ENCODE results near the gene TMEM198. TPM values are rescaled to one million over a fixed set of nuclear protein-coding genes. Genes with fewer than 3 reads are reported as not detected.

Gene TMEM198
- total and polyA plus RNA-seq, 9 of the 15 experiments (the other 6 are each of a cell fraction or from before 2014, with no cell fraction given), result 0.03 to 3.8 (median 1.0) TPM

DNA sequence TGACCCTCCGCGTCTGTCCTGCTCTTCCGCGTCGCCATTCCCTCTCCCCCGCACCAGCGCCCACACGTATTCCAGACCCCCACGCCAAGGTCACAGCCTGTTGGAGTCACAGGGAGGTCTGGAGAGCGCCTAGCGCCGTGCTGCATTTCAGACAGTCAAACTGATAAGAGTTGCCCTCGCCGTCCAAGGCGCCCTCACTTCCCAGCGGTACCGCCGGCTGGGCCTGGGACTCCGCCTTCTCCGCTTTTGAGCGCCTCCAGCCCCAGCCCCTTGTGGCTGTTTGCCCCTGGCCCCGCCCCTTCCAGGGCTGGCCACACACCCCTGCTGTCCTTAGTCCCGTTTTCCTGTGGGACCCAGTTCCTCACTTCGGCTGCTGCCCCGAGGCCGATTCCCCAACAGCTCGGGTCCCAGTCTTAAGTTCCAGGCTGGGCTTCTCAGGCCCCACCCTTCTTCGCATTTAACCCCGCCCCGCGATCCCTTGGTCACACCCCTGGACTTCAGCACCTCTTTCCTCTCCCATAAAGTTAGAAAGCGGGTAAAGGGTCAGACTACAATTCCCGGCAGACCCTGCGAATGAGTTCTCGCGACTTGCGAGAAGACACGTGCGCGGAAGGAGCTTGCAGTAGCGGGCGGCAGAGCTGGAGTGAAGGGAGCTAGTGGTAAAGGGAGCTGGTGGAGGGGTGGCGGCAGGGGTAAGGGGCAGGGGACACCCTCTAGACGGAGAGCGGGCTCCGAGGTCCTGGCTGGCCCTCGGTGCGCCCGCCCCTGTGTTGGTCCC, 45.4 kb upstream of the TMEM198 start, which contains the start of gene GMPPA (continued):
- TF ChIP-seq SPI1 (IDR thresholded peaks at IDR 0.05; ENCODE audit: borderline replicate concordance, low read depth, low read length), result peak; percentile 53; the same call in 1 of the 2 replicates
- TF ChIP-seq, protein P1, sequence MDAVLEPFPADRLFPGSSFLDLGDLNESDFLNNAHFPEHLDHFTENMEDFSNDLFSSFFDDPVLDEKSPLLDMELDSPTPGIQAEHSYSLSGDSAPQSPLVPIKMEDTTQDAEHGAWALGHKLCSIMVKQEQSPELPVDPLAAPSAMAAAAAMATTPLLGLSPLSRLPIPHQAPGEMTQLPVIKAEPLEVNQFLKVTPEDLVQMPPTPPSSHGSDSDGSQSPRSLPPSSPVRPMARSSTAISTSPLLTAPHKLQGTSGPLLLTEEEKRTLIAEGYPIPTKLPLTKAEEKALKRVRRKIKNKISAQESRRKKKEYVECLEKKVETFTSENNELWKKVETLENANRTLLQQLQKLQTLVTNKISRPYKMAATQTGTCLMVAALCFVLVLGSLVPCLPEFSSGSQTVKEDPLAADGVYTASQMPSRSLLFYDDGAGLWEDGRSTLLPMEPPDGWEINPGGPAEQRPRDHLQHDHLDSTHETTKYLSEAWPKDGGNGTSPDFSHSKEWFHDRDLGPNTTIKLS (IDR thresholded peaks at IDR 0.05; ENCODE audit: borderline replicate concordance, low read depth), result peak; percentile 99
- TF ChIP-seq, protein P2, sequence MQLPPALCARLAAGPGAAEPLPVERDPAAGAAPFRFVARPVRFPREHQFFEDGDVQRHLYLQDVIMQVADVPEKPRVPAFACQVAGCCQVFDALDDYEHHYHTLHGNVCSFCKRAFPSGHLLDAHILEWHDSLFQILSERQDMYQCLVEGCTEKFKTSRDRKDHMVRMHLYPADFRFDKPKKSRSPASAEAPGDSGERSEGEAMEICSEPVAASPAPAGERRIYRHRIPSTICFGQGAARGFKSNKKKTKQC (CRISPR knock-in tag; IDR thresholded peaks at IDR 0.05), result 0 out of 2 replicates have a peak, but pooled peaks have one; percentile 76
- TF ChIP-seq CSDE1 (IDR thresholded peaks at IDR 0.05), result 0 out of 4 replicates have a peak, but pooled peaks of 1 of the 2 experiments have one; percentile 26
- TF ChIP-seq CTBP1 (IDR thresholded peaks at IDR 0.05; ENCODE audit: borderline replicate concordance), result peak; percentile 70; the same call in 1 of the 2 replicates
- TF ChIP-seq, protein P3, sequence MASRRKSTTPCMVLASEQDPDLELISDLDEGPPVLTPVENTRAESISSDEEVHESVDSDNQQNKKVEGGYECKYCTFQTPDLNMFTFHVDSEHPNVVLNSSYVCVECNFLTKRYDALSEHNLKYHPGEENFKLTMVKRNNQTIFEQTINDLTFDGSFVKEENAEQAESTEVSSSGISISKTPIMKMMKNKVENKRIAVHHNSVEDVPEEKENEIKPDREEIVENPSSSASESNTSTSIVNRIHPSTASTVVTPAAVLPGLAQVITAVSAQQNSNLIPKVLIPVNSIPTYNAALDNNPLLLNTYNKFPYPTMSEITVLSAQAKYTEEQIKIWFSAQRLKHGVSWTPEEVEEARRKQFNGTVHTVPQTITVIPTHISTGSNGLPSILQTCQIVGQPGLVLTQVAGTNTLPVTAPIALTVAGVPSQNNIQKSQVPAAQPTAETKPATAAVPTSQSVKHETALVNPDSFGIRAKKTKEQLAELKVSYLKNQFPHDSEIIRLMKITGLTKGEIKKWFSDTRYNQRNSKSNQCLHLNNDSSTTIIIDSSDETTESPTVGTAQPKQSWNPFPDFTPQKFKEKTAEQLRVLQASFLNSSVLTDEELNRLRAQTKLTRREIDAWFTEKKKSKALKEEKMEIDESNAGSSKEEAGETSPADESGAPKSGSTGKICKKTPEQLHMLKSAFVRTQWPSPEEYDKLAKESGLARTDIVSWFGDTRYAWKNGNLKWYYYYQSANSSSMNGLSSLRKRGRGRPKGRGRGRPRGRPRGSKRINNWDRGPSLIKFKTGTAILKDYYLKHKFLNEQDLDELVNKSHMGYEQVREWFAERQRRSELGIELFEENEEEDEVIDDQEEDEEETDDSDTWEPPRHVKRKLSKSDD (conservative IDR thresholded peaks at IDR 0.05; ENCODE audit: low read length), result no peak; the same call in 1 of the 2 replicates
- TF ChIP-seq ZNF140 (CRISPR knock-in tag; IDR thresholded peaks at IDR 0.05), result no peak
- TF ChIP-seq, protein P4, sequence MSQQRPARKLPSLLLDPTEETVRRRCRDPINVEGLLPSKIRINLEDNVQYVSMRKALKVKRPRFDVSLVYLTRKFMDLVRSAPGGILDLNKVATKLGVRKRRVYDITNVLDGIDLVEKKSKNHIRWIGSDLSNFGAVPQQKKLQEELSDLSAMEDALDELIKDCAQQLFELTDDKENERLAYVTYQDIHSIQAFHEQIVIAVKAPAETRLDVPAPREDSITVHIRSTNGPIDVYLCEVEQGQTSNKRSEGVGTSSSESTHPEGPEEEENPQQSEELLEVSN (IDR thresholded peaks at IDR 0.05; ENCODE audit: borderline replicate concordance in 1 of 2, extremely low read depth in 1 of 2, insufficient read depth in 1 of 2, insufficient read length in 1 of 2, low read depth in 1 of 2, low read length in 1 of 2, poor library complexity in 1 of 2, severe bottlenecking in 1 of 2), result peak; percentile 28 to 40
- no peak for TF ChIP-seq CCAR2 (IDR thresholded peaks at IDR 0.05; ENCODE audit: low read depth, low read length)
- peak; percentile 74 for TF ChIP-seq NFIC (IDR thresholded peaks at IDR 0.05)
- TF ChIP-seq, protein P5, sequence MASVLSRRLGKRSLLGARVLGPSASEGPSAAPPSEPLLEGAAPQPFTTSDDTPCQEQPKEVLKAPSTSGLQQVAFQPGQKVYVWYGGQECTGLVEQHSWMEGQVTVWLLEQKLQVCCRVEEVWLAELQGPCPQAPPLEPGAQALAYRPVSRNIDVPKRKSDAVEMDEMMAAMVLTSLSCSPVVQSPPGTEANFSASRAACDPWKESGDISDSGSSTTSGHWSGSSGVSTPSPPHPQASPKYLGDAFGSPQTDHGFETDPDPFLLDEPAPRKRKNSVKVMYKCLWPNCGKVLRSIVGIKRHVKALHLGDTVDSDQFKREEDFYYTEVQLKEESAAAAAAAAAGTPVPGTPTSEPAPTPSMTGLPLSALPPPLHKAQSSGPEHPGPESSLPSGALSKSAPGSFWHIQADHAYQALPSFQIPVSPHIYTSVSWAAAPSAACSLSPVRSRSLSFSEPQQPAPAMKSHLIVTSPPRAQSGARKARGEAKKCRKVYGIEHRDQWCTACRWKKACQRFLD (CRISPR knock-in tag; IDR thresholded peaks at IDR 0.05), result 0 out of 2 replicates have a peak, but pooled peaks have one; percentile 15
- TF ChIP-seq ZNF644 (tag; IDR thresholded peaks at IDR 0.05; ENCODE audit: low read depth), result no peak
- TF ChIP-seq PML (IDR thresholded peaks at IDR 0.05; ENCODE audit: low read length), result peak; percentile 45; the same call in 1 of the 2 replicates
- peak; percentile 16; the same call in 1 of the 2 replicates for TF ChIP-seq NR2C1 (IDR thresholded peaks at IDR 0.05)
- TF ChIP-seq NR2C1 (tag; IDR thresholded peaks at IDR 0.05), result peak; percentile 56
- TF ChIP-seq ATF7 (IDR thresholded peaks at IDR 0.05), result 0 out of 2 replicates have a peak, but pooled peaks have one; percentile 48
- peak; percentile 65 for TF ChIP-seq KDM5B (IDR thresholded peaks at IDR 0.05; ENCODE audit: insufficient replicate concordance, low read depth, low read length)
- TF ChIP-seq POLR2G (IDR thresholded peaks at IDR 0.05; ENCODE audit: low read depth, low read length), result peak; percentile 92
- TF ChIP-seq ZNF431 (CRISPR knock-in tag; IDR thresholded peaks at IDR 0.05), result peak; percentile 77

All from K562 (cell line).